ENCODE data around the gene TBCD. TPM values are rescaled to one million over a fixed set of nuclear protein-coding genes. Genes with fewer than 3 reads are reported as not detected.

Gene TBCD
- polyA plus RNA-seq, 2 donors, result 54.4 to 62.8 TPM

DNA sequence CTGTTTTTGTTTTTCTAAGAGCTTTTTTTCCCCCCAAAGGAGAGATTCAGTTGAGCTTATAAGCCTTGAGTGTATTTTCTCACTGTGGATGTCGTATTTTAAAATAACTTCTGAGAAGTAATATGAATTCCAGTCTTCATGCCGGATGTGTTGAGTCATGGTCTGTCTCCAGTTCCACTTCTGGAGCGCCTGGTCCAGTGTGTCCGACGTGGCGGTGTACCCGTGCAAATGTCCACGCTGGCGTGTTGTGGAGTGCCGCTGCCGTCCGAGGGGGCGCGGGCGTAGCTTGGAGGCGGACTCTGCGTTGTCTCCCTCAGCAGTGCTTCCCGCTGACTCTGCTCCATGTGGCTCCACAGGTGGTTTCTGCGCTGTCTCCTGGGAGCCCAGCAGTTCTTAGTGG, 148.9 kb downstream of the TBCD start:
- peaks cover 7 to 40% of the 10 kb centered on the region in 2 donors for H3K36me3 ChIP-seq (ENCODE audit: control insufficient read depth in 2 of 2, insufficient read depth in 2 of 2, low read length in 1 of 2)
- WGBS, 2 donors, result 96 to 97% methylated on average over 19 of the region's 19 CpGs
- H3K4me3 ChIP-seq (ENCODE audit: low read depth in 1 of 2, low read length in 2 of 2), result no peak overlapping the region

DNA sequence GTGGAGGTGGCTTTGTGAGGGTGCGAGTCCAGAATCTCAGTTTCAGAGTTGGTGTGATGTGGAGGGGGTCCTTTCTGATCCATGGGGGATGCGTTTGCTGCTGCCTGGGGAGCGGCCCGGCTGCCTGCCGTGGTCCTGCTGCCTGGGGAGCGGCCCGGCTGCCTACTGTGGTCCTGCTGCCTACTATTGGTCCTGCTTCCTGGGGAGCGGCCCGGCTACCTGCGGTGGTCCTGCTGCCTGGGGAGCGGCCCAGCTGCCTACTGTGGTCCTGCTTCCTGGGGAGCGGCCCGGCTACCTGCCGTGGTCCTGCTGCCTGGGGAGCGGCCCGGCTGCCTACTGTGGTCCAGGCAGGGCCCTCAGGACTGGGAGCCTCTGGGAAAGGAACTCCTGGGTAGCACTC, 149.5 kb downstream of the TBCD start:
- H3K9me3 ChIP-seq (ENCODE audit: control insufficient read depth in 2 of 2, insufficient read depth in 1 of 2, low read depth in 1 of 2, low read length in 1 of 2), result peaks cover 0 to 4% of the 10 kb centered on the region in 2 donors
- no peak overlapping the region for H3K4me3 ChIP-seq (ENCODE audit: low read depth in 1 of 2, low read length in 2 of 2)
- no peak overlapping the region for H3K27ac ChIP-seq (ENCODE audit: low read depth in 2 of 2, low read length in 1 of 2)
- no peaks in the 10 kb centered on the region for H3K27me3 ChIP-seq (ENCODE audit: control insufficient read depth in 1 of 2, insufficient read depth in 2 of 2, low read length in 2 of 2)
- peaks cover 3 to 42% of the 10 kb centered on the region in 2 donors for H3K36me3 ChIP-seq (ENCODE audit: control insufficient read depth in 2 of 2, insufficient read depth in 2 of 2, low read length in 1 of 2)
- peaks cover 0 to 6% of the 10 kb centered on the region in 2 donors for H3K4me1 ChIP-seq (ENCODE audit: control insufficient read depth in 2 of 2, insufficient read depth in 2 of 2, low read length in 1 of 2)
- 97 to 98% methylated on average over 16 of the region's 16 CpGs for WGBS, 2 donors

More for the DNA sequence above, 148.9 kb downstream of the TBCD start:
- no peak overlapping the region for H3K27ac ChIP-seq (ENCODE audit: low read depth in 2 of 2, low read length in 1 of 2)
- no peaks in the 10 kb centered on the region for H3K27me3 ChIP-seq (ENCODE audit: control insufficient read depth in 1 of 2, insufficient read depth in 2 of 2, low read length in 2 of 2)
- peaks cover 0 to 6% of the 10 kb centered on the region in 2 donors for H3K4me1 ChIP-seq (ENCODE audit: control insufficient read depth in 2 of 2, insufficient read depth in 2 of 2, low read length in 1 of 2)
- peaks cover 0 to 4% of the 10 kb centered on the region in 2 donors for H3K9me3 ChIP-seq (ENCODE audit: control insufficient read depth in 2 of 2, insufficient read depth in 1 of 2, low read depth in 1 of 2, low read length in 1 of 2)

DNA sequence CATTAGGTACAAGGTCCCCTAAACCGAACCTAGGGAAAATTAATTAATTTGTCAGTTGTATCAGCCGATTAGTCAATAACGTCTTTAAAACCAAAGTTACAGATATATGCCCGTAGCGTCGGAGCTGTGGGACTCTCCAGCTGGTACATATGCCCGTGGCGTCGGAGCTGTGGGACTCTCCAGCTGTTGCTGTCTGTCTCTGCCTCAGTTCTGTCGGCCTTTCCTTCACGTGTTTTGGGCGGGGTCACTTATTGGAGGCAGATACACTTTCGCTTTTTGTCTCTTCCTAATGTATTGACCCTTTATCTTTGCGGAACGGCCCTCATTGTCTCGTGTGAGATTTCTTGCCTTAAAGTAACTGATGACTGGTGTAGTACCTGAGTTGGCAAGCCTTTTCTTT, 150.0 kb downstream of the TBCD start:
- 78 to 83% methylated on average over 16 of the region's 16 CpGs for WGBS, 2 donors
- no peak overlapping the region for H3K27ac ChIP-seq (ENCODE audit: low read depth in 2 of 2, low read length in 1 of 2)
- peaks cover 3 to 45% of the 10 kb centered on the region in 2 donors for H3K36me3 ChIP-seq (ENCODE audit: control insufficient read depth in 2 of 2, insufficient read depth in 2 of 2, low read length in 1 of 2)
- H3K27me3 ChIP-seq (ENCODE audit: control insufficient read depth in 1 of 2, insufficient read depth in 2 of 2, low read length in 2 of 2), result no peaks in the 10 kb centered on the region
- H3K9me3 ChIP-seq (ENCODE audit: control insufficient read depth in 2 of 2, insufficient read depth in 1 of 2, low read depth in 1 of 2, low read length in 1 of 2), result peaks cover 0 to 4% of the 10 kb centered on the region in 2 donors
- H3K4me1 ChIP-seq (ENCODE audit: control insufficient read depth in 2 of 2, insufficient read depth in 2 of 2, low read length in 1 of 2), result peaks cover 0 to 6% of the 10 kb centered on the region in 2 donors
- H3K4me3 ChIP-seq (ENCODE audit: low read depth in 1 of 2, low read length in 2 of 2), result no peak overlapping the region

DNA sequence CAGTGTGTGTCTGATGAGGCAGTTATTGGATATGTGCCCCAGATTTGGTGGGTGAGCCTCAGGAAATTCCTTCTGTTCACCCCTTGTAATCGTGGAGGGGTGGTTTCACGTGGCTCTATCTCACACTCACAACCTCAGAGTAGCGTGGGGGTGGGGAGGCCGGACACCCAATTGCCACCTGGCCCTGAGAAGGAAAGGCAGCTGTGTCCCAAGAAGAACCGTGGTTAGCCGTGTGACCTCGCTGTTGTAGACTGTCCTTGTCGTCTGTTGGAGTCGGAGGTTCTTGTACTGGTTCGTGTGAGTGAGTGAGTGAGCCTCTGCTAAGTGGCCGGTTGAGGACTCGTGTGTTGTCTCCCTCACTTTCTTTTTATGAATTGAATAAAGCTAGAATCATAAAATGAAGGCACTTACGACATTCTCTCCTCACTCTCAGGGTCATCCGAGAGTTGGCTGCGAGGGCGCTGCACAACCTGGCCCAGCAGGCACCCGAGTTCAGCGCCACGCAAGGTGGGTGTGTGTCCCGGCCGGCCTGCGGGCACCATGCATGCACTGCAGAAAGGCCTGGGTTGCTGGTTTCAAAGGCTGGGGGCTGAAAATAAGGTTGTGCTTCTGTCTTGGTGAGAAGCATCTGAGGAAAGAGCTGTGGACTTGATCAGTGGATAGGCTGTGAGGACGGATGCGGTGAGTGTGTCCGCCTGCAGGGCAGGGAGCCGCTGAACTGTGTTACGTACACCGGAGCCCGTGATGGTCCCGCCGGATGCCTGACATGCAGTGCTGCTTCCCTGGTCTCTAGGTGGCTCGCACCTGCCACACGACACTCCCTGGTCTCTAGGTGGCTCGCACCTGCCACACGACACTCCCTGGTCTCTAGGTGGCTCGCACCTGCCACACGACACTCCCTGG, 151.4 kb downstream of the TBCD start:
- Histone ChIP-seq H3K27ac (ENCODE audit: low read depth in 2 of 2, low read length in 1 of 2) (no peak overlapping the region), H3K27me3 (ENCODE audit: control insufficient read depth in 1 of 2, insufficient read depth in 2 of 2, low read length in 2 of 2) (no peaks in the 10 kb centered on the region), H3K4me3 (ENCODE audit: low read depth in 1 of 2, low read length in 2 of 2) (no peak overlapping the region), H3K4me1 (ENCODE audit: control insufficient read depth in 2 of 2, insufficient read depth in 2 of 2, low read length in 1 of 2) (peaks cover 0 to 6% of the 10 kb centered on the region in 2 donors), H3K9me3 (ENCODE audit: control insufficient read depth in 2 of 2, insufficient read depth in 1 of 2, low read depth in 1 of 2, low read length in 1 of 2) (peaks cover 0 to 4% of the 10 kb centered on the region in 2 donors), H3K36me3 (ENCODE audit: control insufficient read depth in 2 of 2, insufficient read depth in 2 of 2, low read length in 1 of 2) (peaks cover 3 to 56% of the 10 kb centered on the region in 2 donors)
- WGBS, 2 donors, result 92 to 94% methylated on average over 33 to 35 of the region's 37 CpGs

DNA sequence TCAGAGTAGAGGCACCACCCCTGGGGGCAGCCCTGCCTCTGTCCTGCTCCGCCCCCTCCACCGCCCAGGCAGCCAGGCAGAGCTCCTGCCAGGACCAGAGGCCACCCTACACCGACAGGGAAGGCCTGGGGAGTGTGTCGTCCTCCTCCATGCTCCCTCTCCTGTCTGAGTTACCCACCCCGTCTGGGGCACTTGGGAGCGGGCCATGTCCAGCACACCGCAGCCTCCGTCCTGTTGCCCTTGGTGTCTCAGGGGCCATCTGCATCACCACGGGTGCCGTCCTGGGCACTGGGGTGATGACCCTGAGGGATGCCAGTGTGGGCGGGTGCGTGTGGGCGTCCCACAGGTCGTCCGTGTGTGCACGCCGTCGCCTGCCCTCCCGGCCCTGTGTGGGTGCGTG, 153.3 kb downstream of the TBCD start:
- H3K27me3 ChIP-seq (ENCODE audit: control insufficient read depth in 1 of 2, insufficient read depth in 2 of 2, low read length in 2 of 2), result no peaks in the 10 kb centered on the region
- peaks cover 3 to 52% of the 10 kb centered on the region in 2 donors for H3K36me3 ChIP-seq (ENCODE audit: control insufficient read depth in 2 of 2, insufficient read depth in 2 of 2, low read length in 1 of 2)
- H3K4me3 ChIP-seq (ENCODE audit: low read depth in 1 of 2, low read length in 2 of 2), result no peak overlapping the region
- peaks cover 0 to 2% of the 10 kb centered on the region in 2 donors for H3K4me1 ChIP-seq (ENCODE audit: control insufficient read depth in 2 of 2, insufficient read depth in 2 of 2, low read length in 1 of 2)
- H3K27ac ChIP-seq (ENCODE audit: low read depth in 2 of 2, low read length in 1 of 2), result no peak overlapping the region
- no peaks in the 10 kb centered on the region for H3K9me3 ChIP-seq (ENCODE audit: control insufficient read depth in 2 of 2, insufficient read depth in 1 of 2, low read depth in 1 of 2, low read length in 1 of 2)
- WGBS, 2 donors, result 90 to 91% methylated on average over 20 of the region's 20 CpGs

DNA sequence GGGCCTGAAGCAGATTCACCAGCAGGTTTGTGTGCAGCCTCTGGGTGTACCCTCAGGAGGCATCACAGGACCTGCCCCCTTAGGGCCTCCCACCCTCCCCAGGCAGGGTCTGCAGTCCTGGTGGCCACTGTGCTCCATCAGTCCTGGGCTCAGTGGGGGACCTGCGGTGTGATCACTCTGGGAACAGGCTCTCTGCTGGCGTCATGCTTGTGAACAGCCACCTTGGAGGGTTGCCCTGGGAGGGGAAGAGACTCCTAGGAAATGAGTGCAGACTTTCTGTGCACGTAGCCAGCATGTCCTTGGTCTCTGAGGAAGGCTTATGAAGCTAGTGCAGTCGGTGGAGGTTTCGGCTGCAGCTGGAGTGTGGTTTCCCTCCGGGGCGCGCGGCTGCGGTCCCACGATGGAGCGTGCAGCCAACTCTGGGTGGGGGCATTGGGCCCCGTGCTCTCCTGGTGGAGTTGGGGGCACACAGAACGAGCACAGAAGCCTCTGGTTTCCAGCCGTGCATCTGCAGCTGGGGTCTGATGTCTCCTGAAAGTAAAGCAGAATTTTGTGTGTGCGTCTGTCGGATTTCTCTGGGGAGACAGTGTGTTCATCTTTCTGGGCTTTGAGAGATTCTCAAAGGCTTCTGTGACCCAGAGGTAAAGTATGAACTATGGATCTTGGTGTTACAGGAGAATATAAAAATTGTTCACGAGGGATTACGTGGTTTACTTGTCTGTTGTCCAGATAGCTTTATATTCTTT, 156.1 kb downstream of the TBCD start:
- 79 to 81% methylated on average over 19 of the region's 19 CpGs for WGBS, 2 donors
- Histone ChIP-seq H3K4me1 (ENCODE audit: control insufficient read depth in 2 of 2, insufficient read depth in 2 of 2, low read length in 1 of 2) (peaks cover 0 to 3% of the 10 kb centered on the region in 2 donors), H3K36me3 (ENCODE audit: control insufficient read depth in 2 of 2, insufficient read depth in 2 of 2, low read length in 1 of 2) (peaks cover 5 to 41% of the 10 kb centered on the region in 2 donors)

DNA sequence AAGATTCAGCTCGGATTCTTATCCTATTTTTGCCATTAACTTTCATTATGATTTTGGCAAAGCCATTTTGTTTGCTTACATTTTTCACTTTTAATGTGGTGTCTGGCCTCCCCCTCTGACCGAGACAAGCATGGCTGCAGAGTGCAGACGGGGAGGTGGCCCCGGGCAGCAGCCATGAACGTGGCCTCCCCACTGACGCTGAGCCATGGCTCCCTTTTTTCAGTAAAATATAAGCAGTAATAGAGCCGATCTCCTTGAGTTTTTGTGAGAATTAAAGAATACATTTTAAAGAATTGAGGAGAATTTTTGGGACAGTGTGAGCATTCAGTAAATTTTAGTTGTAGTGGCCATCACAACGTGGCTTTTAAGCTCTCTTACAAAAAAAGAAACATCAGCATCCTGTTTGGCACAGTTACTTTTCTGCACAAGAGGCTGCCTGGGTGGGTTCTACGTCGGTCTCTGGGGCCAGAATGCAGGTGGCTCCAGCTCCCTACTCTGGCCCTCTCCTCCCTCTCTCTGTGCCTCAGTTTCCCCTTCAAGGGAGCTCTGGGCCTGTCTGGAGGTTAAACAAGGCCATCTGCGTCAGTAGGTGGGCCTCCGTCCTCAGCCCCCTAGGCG, 156.8 kb downstream of the TBCD start:
- Histone ChIP-seq H3K27me3 (ENCODE audit: control insufficient read depth in 1 of 2, insufficient read depth in 2 of 2, low read length in 2 of 2) (no peaks in the 10 kb centered on the region), H3K27ac (ENCODE audit: low read depth in 2 of 2, low read length in 1 of 2) (no peak overlapping the region), H3K36me3 (ENCODE audit: control insufficient read depth in 2 of 2, insufficient read depth in 2 of 2, low read length in 1 of 2) (peaks cover 5 to 41% of the 10 kb centered on the region in 2 donors), H3K9me3 (ENCODE audit: control insufficient read depth in 2 of 2, insufficient read depth in 1 of 2, low read depth in 1 of 2, low read length in 1 of 2) (no peaks in the 10 kb centered on the region), H3K4me1 (ENCODE audit: control insufficient read depth in 2 of 2, insufficient read depth in 2 of 2, low read length in 1 of 2) (peaks cover 0 to 4% of the 10 kb centered on the region in 2 donors), H3K4me3 (ENCODE audit: low read depth in 1 of 2, low read length in 2 of 2) (no peak overlapping the region)
- 79 to 83% methylated on average over 13 of the region's 13 CpGs for WGBS, 2 donors

More for the DNA sequence above, 156.1 kb downstream of the TBCD start:
- Histone ChIP-seq H3K4me3 (ENCODE audit: low read depth in 1 of 2, low read length in 2 of 2) (no peak overlapping the region), H3K27me3 (ENCODE audit: control insufficient read depth in 1 of 2, insufficient read depth in 2 of 2, low read length in 2 of 2) (no peaks in the 10 kb centered on the region), H3K9me3 (ENCODE audit: control insufficient read depth in 2 of 2, insufficient read depth in 1 of 2, low read depth in 1 of 2, low read length in 1 of 2) (no peaks in the 10 kb centered on the region), H3K27ac (ENCODE audit: low read depth in 2 of 2, low read length in 1 of 2) (no peak overlapping the region)

DNA sequence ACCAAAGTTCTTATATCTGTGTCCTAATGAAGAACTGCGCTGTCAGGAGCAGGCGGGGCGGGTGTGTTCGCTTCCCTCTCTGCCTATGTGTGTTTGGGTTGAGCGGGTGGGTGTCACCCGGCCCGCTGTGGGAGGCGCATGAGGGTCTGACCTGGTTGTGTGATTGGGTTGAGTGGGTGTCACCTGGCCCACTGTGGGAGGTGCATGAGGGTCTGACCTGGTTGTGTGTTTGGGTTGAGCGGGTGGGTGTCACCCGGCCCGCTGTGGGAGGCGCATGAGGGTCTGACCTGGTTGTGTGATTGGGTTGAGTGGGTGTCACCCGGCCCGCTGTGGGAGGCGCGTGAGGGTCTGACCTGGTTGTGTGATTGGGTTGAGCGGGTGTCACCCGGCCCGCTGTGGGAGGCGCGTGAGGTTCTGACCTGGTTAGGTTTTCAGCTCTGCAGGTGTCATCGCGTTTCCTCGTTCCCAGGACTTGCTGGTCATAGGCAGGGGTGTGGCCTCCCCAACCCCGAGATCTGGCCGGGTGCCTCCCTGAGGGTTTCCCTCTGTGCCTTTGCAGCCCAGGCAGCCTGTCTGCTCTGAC, 157.5 kb downstream of the TBCD start:
- H3K36me3 ChIP-seq (ENCODE audit: control insufficient read depth in 2 of 2, insufficient read depth in 2 of 2, low read length in 1 of 2), result peaks cover 5 to 38% of the 10 kb centered on the region in 2 donors
- H3K9me3 ChIP-seq (ENCODE audit: control insufficient read depth in 2 of 2, insufficient read depth in 1 of 2, low read depth in 1 of 2, low read length in 1 of 2), result no peaks in the 10 kb centered on the region
- no peaks in the 10 kb centered on the region for H3K27me3 ChIP-seq (ENCODE audit: control insufficient read depth in 1 of 2, insufficient read depth in 2 of 2, low read length in 2 of 2)
- 70 to 83% methylated on average over 26 of the region's 26 CpGs for WGBS, 2 donors
- H3K27ac ChIP-seq (ENCODE audit: low read depth in 2 of 2, low read length in 1 of 2), result peak overlapping the region; percentile 78 to 83
- no peak overlapping the region for H3K4me3 ChIP-seq (ENCODE audit: low read depth in 1 of 2, low read length in 2 of 2)
- peaks cover 0 to 10% of the 10 kb centered on the region in 2 donors for H3K4me1 ChIP-seq (ENCODE audit: control insufficient read depth in 2 of 2, insufficient read depth in 2 of 2, low read length in 1 of 2)

DNA sequence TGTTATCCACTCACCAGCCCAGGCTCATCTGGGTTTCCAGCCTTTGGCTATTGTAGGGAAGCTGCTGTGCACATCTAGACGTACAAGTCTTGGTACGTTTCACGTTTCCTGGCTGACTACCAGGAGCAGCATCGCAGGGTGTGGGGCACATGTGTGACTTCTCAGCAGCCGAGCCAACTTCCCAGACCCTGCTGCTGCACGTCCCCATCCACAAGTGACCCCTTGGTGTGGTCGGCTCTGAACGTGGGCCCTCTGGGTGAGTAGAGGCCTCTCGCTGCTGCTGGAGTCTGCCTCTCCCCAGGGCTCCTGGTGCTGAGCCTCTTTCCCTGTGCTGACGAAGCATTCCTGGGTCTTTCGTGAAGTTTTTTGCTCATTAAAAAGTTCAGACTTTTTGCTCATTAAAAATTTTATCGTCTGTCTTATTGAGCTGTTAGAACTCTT, 158.2 kb downstream of the TBCD start:
- Histone ChIP-seq H3K36me3 (ENCODE audit: control insufficient read depth in 2 of 2, insufficient read depth in 2 of 2, low read length in 1 of 2) (peaks cover 5 to 37% of the 10 kb centered on the region in 2 donors), H3K27ac (ENCODE audit: low read depth in 2 of 2, low read length in 1 of 2) (peak overlapping the region; percentile 78 to 83), H3K27me3 (ENCODE audit: control insufficient read depth in 1 of 2, insufficient read depth in 2 of 2, low read length in 2 of 2) (no peaks in the 10 kb centered on the region), H3K4me3 (ENCODE audit: low read depth in 1 of 2, low read length in 2 of 2) (no peak overlapping the region), H3K4me1 (ENCODE audit: control insufficient read depth in 2 of 2, insufficient read depth in 2 of 2, low read length in 1 of 2) (peaks cover 0 to 12% of the 10 kb centered on the region in 2 donors), H3K9me3 (ENCODE audit: control insufficient read depth in 2 of 2, insufficient read depth in 1 of 2, low read depth in 1 of 2, low read length in 1 of 2) (no peaks in the 10 kb centered on the region)
- 71 to 73% methylated on average over 12 of the region's 12 CpGs for WGBS, 2 donors

Measured in esophagus (tissue), 2 donors.